ENCODE measurements around the gene TRAPPC5.

Gene TRAPPC5

GRCh38 chr19:7636691-7637373, 43.8 kb upstream of the TRAPPC5 start, which contains the start of gene STXBP2:
Gene STXBP2 (plus strand): TSS chr19:7637110. CDS start chr19:7637150, 40 bp downstream.
- H3K4me3 ChIP-seq (ENCODE audit: low read depth, low read length), result peak within 1 kb of the TSS; percentile 29
- no peak for TF ChIP-seq CTCF (IDR thresholded peaks at IDR 0.05; ENCODE audit: low read depth, low read length, missing control alignments)
- in situ Hi-C loops (cut with HindIII; ENCODE audit: low sequenced_read_pairs), result no loop called here
- DNase-seq (ENCODE audit: low read depth), result no peak

GRCh38 chr19:7637374-7638256, 43.0 kb upstream of the TRAPPC5 start:
- no peak for DNase-seq (ENCODE audit: low read depth)
- TF ChIP-seq CTCF (IDR thresholded peaks at IDR 0.05; ENCODE audit: low read depth, low read length, missing control alignments), result no peak
- peak overlapping the region; percentile 29 for H3K4me3 ChIP-seq (ENCODE audit: low read depth, low read length)
- in situ Hi-C loops (cut with HindIII; ENCODE audit: low sequenced_read_pairs), result no loop called here

- no peak overlapping the region for H3K4me3 ChIP-seq (ENCODE audit: low read depth, low read length)
- DNase-seq (ENCODE audit: low read depth), result no peak
- TF ChIP-seq CTCF (IDR thresholded peaks at IDR 0.05; ENCODE audit: low read depth, low read length, missing control alignments), result no peak
- in situ Hi-C loops (cut with HindIII; ENCODE audit: low sequenced_read_pairs), result no loop called here
These were observed 41.7 kb upstream of the TRAPPC5 start for GRCh38 chr19:7638802-7639465.

- in situ Hi-C loops (cut with HindIII; ENCODE audit: low sequenced_read_pairs), result no loop called here
These were observed 40.7 kb upstream of the TRAPPC5 start for GRCh38 chr19:7639863-7640348.

GRCh38 chr19:7640803-7641202, 39.8 kb upstream of the TRAPPC5 start:
- TF ChIP-seq CTCF (IDR thresholded peaks at IDR 0.05; ENCODE audit: low read depth, low read length, missing control alignments), result no peak
- H3K4me3 ChIP-seq (ENCODE audit: low read depth, low read length), result no peak overlapping the region
- in situ Hi-C loops (cut with HindIII; ENCODE audit: low sequenced_read_pairs), result no loop called here
- no peak for DNase-seq (ENCODE audit: low read depth)

More at GRCh38 chr19:7639863-7640348, 40.7 kb upstream of the TRAPPC5 start:
- no peak for TF ChIP-seq CTCF (IDR thresholded peaks at IDR 0.05; ENCODE audit: low read depth, low read length, missing control alignments)
- no peak for DNase-seq (ENCODE audit: low read depth)
- no peak overlapping the region for H3K4me3 ChIP-seq (ENCODE audit: low read depth, low read length)
